UCSD-AML1 (cell line): Measurements from ENCODE around the gene IFIH1.

ENCODE experiments used
- DNase-seq: peaks from one replicate; lab custom pipeline; 2025; ENCODE audit not compliant: unreplicated experiment; lab: John Stamatoyannopoulos, UW

IFIH1 gene

GRCh38 chr2:162312853-162313252, 5.6 kb downstream of the IFIH1 start:
- DNase-seq = no peak

GRCh38 chr2:162308747-162309503, 9.6 kb downstream of the IFIH1 start:
- no peak for DNase-seq

GRCh38 chr2:162305901-162306300, 12.6 kb downstream of the IFIH1 start:
- DNase-seq = no peak

GRCh38 chr2:162301877-162302276, 16.6 kb downstream of the IFIH1 start:
- DNase-seq = no peak

GRCh38 chr2:162301151-162301804, 17.2 kb downstream of the IFIH1 start:
- peak; percentile 11 for DNase-seq

- no peak for DNase-seq
These were observed 18.2 kb downstream of the IFIH1 start for GRCh38 chr2:162300266-162300665.

- peak; percentile 6 for DNase-seq
These were observed 19.7 kb downstream of the IFIH1 start for GRCh38 chr2:162298669-162299335.

GRCh38 chr2:162297925-162298552, 20.4 kb downstream of the IFIH1 start:
- peak; percentile 8 for DNase-seq

- no peak for DNase-seq
These were observed 23.5 kb downstream of the IFIH1 start for GRCh38 chr2:162295009-162295408.

- DNase-seq = no peak
These were observed 25.2 kb downstream of the IFIH1 start for GRCh38 chr2:162293122-162293786.

- DNase-seq = no peak
These were observed 26.7 kb downstream of the IFIH1 start for GRCh38 chr2:162291748-162292147.

- no peak for DNase-seq
These were observed 35.6 kb downstream of the IFIH1 start for GRCh38 chr2:162282765-162283425.

GRCh38 chr2:162280654-162281053, 37.8 kb downstream of the IFIH1 start:
- no peak for DNase-seq

GRCh38 chr2:162277381-162277780, 41.1 kb downstream of the IFIH1 start:
- DNase-seq = no peak

- DNase-seq = no peak
These were observed 50.5 kb downstream of the IFIH1 start for GRCh38 chr2:162267996-162268395.

- DNase-seq = no peak
These were observed 51.0 kb downstream of the IFIH1 start for GRCh38 chr2:162267496-162267895.

GRCh38 chr2:162266460-162266760, 52.1 kb downstream of the IFIH1 start:
- DNase-seq = no peak

GRCh38 chr2:162265666-162266459, 52.6 kb downstream of the IFIH1 start:
- no peak for DNase-seq

GRCh38 chr2:162261032-162261945, 57.2 kb downstream of the IFIH1 start:
- DNase-seq = peak; percentile 57
